Neuronal stem cell (in vitro differentiated cells): ENCODE measurements around the gene RIPK3.
A peak's percentile ranks its signal among the peaks of the same experiment; 100 is the strongest.

Experiments
- DNase-seq: peaks from one replicate; pipeline ENCODE4 v3.0.0-alpha.2; 2013; ENCODE audit warnings: low spot score
- H2AFZ ChIP-seq: one replicate; pipeline ENCODE4 v1.6.1; 2013; ENCODE audit warnings: mild to moderate bottlenecking, low read length, inconsistent platforms
- H2AK5ac ChIP-seq: 2 replicates; pipeline ENCODE4 v1.6.1; 2013; ENCODE audit warnings: low read depth, mild to moderate bottlenecking, inconsistent platforms, low read length, moderate library complexity, mixed read lengths
- H2BK120ac ChIP-seq: 2 replicates; pipeline ENCODE4 v1.6.1; 2013; ENCODE audit warnings: low read depth, mild to moderate bottlenecking, inconsistent platforms, low read length, moderate library complexity, mixed read lengths
- H2BK12ac ChIP-seq: one replicate; pipeline ENCODE4 v1.6.1; 2013; ENCODE audit warnings: low read length, inconsistent platforms
- H2BK15ac ChIP-seq: 2 replicates; pipeline ENCODE4 v1.6.1; 2013; ENCODE audit warnings: mild to moderate bottlenecking, low read length, inconsistent platforms, mixed read lengths
- H2BK5ac ChIP-seq: one replicate; pipeline ENCODE4 v1.6.1; 2013; ENCODE audit warnings: inconsistent platforms, mild to moderate bottlenecking, low read length, moderate library complexity
- H3K14ac ChIP-seq: one replicate; pipeline ENCODE4 v1.6.1; 2013; ENCODE audit warnings: low read length, inconsistent platforms
- H3K18ac ChIP-seq: 2 replicates; pipeline ENCODE4 v1.6.1; 2013; ENCODE audit warnings: low read length, inconsistent platforms
- H3K23ac ChIP-seq: 2 replicates; pipeline ENCODE4 v1.6.1; 2013; ENCODE audit warnings: low read depth, mild to moderate bottlenecking, mixed read lengths, low read length, inconsistent platforms; ENCODE audit not compliant: poor library complexity
- H3K27ac ChIP-seq: replicated peaks from 3 replicates; pipeline ENCODE4 v1.5.1; 2013; ENCODE audit warnings: low read length, inconsistent platforms
- H3K27me3 ChIP-seq, 3 experiments: 2 replicates each; pipeline ENCODE4 v1.6.1; 2013; ENCODE audit warnings: low read length in 3 of 3, mild to moderate bottlenecking in 2 of 3, inconsistent platforms in 1 of 3, low read depth in 1 of 3, mixed read lengths in 1 of 3, moderate library complexity in 1 of 3; ENCODE audit not compliant: control insufficient read depth in 3 of 3, insufficient read depth in 3 of 3
- H3K36me3 ChIP-seq, 2 donors: replicated peaks in 1 of 2; 2 replicates each; pipeline ENCODE4 v1.6.1; 2013; ENCODE audit warnings: low read length in 2 of 2; ENCODE audit not compliant: control insufficient read depth in 2 of 2, insufficient read depth in 2 of 2
- H3K4ac ChIP-seq: 2 replicates; pipeline ENCODE4 v1.6.1; 2013; ENCODE audit warnings: inconsistent platforms, mild to moderate bottlenecking, low read length, moderate library complexity
- H3K4me1 ChIP-seq, 2 donors: 1 replicate in 1 of 2; 2 replicates in 1 of 2; pipeline ENCODE4 v1.6.1; 2013; ENCODE audit warnings: low read length in 2 of 2, low read depth in 1 of 2; ENCODE audit not compliant: control insufficient read depth in 2 of 2, insufficient read depth in 1 of 2
- H3K4me2 ChIP-seq: one replicate; pipeline ENCODE4 v1.6.1; 2013; ENCODE audit warnings: mild to moderate bottlenecking, low read length, inconsistent platforms; ENCODE audit not compliant: insufficient read depth, poor library complexity, severe bottlenecking
- H3K4me3 ChIP-seq, 2 donors: 2 replicates each; pipeline ENCODE4 v1.5.1; 2013; ENCODE audit warnings: low read length in 2 of 2, mild to moderate bottlenecking in 2 of 2, inconsistent platforms in 1 of 2, moderate library complexity in 1 of 2
- H3K79me1 ChIP-seq: one replicate; pipeline ENCODE4 v1.6.1; 2013; ENCODE audit warnings: low read depth, mild to moderate bottlenecking, inconsistent platforms, low read length, moderate library complexity
- H3K9ac ChIP-seq: one replicate; pipeline ENCODE4 v1.6.1; 2013; ENCODE audit warnings: mild to moderate bottlenecking, low read depth, low read length, inconsistent platforms; ENCODE audit not compliant: poor library complexity
- H3K9me3 ChIP-seq, 2 donors: replicated peaks in 1 of 2; 2 replicates each; pipeline versions ENCODE3 to v1.6.1; 2013; ENCODE audit warnings: low read length in 2 of 2, mild to moderate bottlenecking in 2 of 2, inconsistent platforms in 1 of 2, low read depth in 1 of 2, mixed read lengths in 1 of 2, moderate library complexity in 1 of 2; ENCODE audit not compliant: control insufficient read depth in 2 of 2, insufficient read depth in 1 of 2
- H4K8ac ChIP-seq: one replicate; pipeline ENCODE4 v1.6.1; 2013; ENCODE audit warnings: low read depth, mild to moderate bottlenecking, inconsistent platforms, low read length, moderate library complexity
- H4K91ac ChIP-seq: one replicate; pipeline ENCODE4 v1.6.1; 2013; ENCODE audit warnings: low read length, low read depth, mild to moderate bottlenecking, inconsistent platforms; ENCODE audit not compliant: poor library complexity
- WGBS, 2 donors: extraction: QIAGEN DNeasy Blood & Tissue Kit; methylation state at CpG; one replicate each; pipeline ENCODE4 v1.1.7; 2013; ENCODE audit warnings: missing lambda C conversion rate in 2 of 2, mixed read lengths in 1 of 2; ENCODE audit not compliant: insufficient read length in 2 of 2, insufficient replicate concordance in 1 of 2; ENCODE audit errors: extremely low coverage in 2 of 2; 5-methylcytosine and 5-hydroxymethylcytosine counted together

RIPK3 gene

GRCh38 chr14:24292118-24292807, 47.5 kb downstream of the RIPK3 start:
- no peak overlapping the region for H3K18ac ChIP-seq
- no peak overlapping the region for H2BK5ac ChIP-seq
- H2BK120ac ChIP-seq, result no peak overlapping the region
- no peak for DNase-seq
- H3K4me2 ChIP-seq, result no peak overlapping the region
- H4K8ac ChIP-seq, result no peak overlapping the region
- no peak overlapping the region for H3K27ac ChIP-seq
- peak overlapping the region; percentile 32 for H3K9ac ChIP-seq
- no peak overlapping the region for H3K14ac ChIP-seq
- no peak overlapping the region for H3K4ac ChIP-seq
- H3K4me3 ChIP-seq, result no peak overlapping the region
- peaks cover 25 to 56% of the 10 kb centered on the region in 2 donors for H3K36me3 ChIP-seq
- H3K4me1 ChIP-seq, result peaks cover 0 to 1% of the 10 kb centered on the region in 2 donors
- WGBS, 2 donors, result no CpG with 5 or more reads among the region's 11 CpGs
- H3K79me1 ChIP-seq, result no peaks in the 10 kb centered on the region
- H2BK15ac ChIP-seq, result no peak overlapping the region
- no peaks in the 10 kb centered on the region for H3K9me3 ChIP-seq
- H2AK5ac ChIP-seq, result no peak overlapping the region
- peak overlapping the region; percentile 58 for H3K23ac ChIP-seq
- H3K27me3 ChIP-seq, result no peaks in the 10 kb centered on the region
- no peak overlapping the region for H2AFZ ChIP-seq
- H2BK12ac ChIP-seq, result no peak overlapping the region
- H4K91ac ChIP-seq, result no peak overlapping the region

GRCh38 chr14:24291446-24292117, 48.2 kb downstream of the RIPK3 start:
- no peak overlapping the region for H2AK5ac ChIP-seq
- H3K27ac ChIP-seq, result no peak overlapping the region
- no CpG with 5 or more reads among the region's 3 CpGs for WGBS, 2 donors
- H3K18ac ChIP-seq, result no peak overlapping the region
- no peak overlapping the region for H3K4me2 ChIP-seq
- H2BK5ac ChIP-seq, result peak overlapping the region; percentile 57
- H2BK15ac ChIP-seq, result no peak overlapping the region
- H3K9ac ChIP-seq, result no peak overlapping the region
- H3K79me1 ChIP-seq, result no peaks in the 10 kb centered on the region
- no peak overlapping the region for H3K14ac ChIP-seq
- H3K27me3 ChIP-seq, result no peaks in the 10 kb centered on the region
- no peak overlapping the region for H3K4me3 ChIP-seq
- no peak for DNase-seq
- H4K91ac ChIP-seq, result no peak overlapping the region
- H3K23ac ChIP-seq, result no peak overlapping the region
- no peak overlapping the region for H2BK12ac ChIP-seq
- no peak overlapping the region for H2AFZ ChIP-seq
- no peak overlapping the region for H4K8ac ChIP-seq
- peaks cover 25 to 56% of the 10 kb centered on the region in 2 donors for H3K36me3 ChIP-seq
- no peak overlapping the region for H2BK120ac ChIP-seq
- H3K9me3 ChIP-seq, result no peaks in the 10 kb centered on the region
- no peaks in the 10 kb centered on the region for H3K4me1 ChIP-seq
- H3K4ac ChIP-seq, result no peak overlapping the region

GRCh38 chr14:24290746-24291145, 49.0 kb downstream of the RIPK3 start:
- Histone ChIP-seq H4K91ac (no peak overlapping the region), H3K14ac (no peak overlapping the region), H2BK15ac (no peak overlapping the region), H3K79me1 (no peaks in the 10 kb centered on the region), H2BK12ac (no peak overlapping the region), H3K9me3 (no peaks in the 10 kb centered on the region), H3K4me3 (no peak overlapping the region), H2BK120ac (no peak overlapping the region), H3K27ac (no peak overlapping the region), H3K4me1 (no peaks in the 10 kb centered on the region), H4K8ac (no peak overlapping the region), H2BK5ac (peak overlapping the region; percentile 57), H2AK5ac (no peak overlapping the region), H3K9ac (no peak overlapping the region), H3K27me3 (no peaks in the 10 kb centered on the region), H2AFZ (no peak overlapping the region), H3K36me3 (peaks cover 20 to 47% of the 10 kb centered on the region in 2 donors), H3K18ac (no peak overlapping the region), H3K23ac (peak overlapping the region; percentile 49), H3K4me2 (no peak overlapping the region), H3K4ac (no peak overlapping the region)
- WGBS, 2 donors, result no CpG with 5 or more reads among the region's 9 CpGs
- no peak for DNase-seq

GRCh38 chr14:24289649-24290280, 50.0 kb downstream of the RIPK3 start:
- no peak for DNase-seq
- no peak overlapping the region for H2AFZ ChIP-seq
- no CpG with 5 or more reads among the region's 6 CpGs for WGBS, 2 donors

More at GRCh38 chr14:24289649-24290280, 50.0 kb downstream of the RIPK3 start:
- H2BK15ac ChIP-seq, result no peak overlapping the region
- peaks cover 19 to 38% of the 10 kb centered on the region in 2 donors for H3K36me3 ChIP-seq
- no peak overlapping the region for H3K4me2 ChIP-seq
- no peak overlapping the region for H2BK5ac ChIP-seq
- no peak overlapping the region for H2BK120ac ChIP-seq
- peaks cover 0 to 2% of the 10 kb centered on the region in 2 donors for H3K4me1 ChIP-seq
- H3K14ac ChIP-seq, result no peak overlapping the region
- H3K9me3 ChIP-seq, result no peaks in the 10 kb centered on the region
- H3K4ac ChIP-seq, result no peak overlapping the region
- H3K27me3 ChIP-seq, result no peaks in the 10 kb centered on the region
- no peak overlapping the region for H2BK12ac ChIP-seq
- H3K18ac ChIP-seq, result no peak overlapping the region
- no peaks in the 10 kb centered on the region for H3K79me1 ChIP-seq
- H3K4me3 ChIP-seq, result no peak overlapping the region
- H3K23ac ChIP-seq, result no peak overlapping the region
- H2AK5ac ChIP-seq, result no peak overlapping the region
- H4K8ac ChIP-seq, result no peak overlapping the region
- no peak overlapping the region for H3K27ac ChIP-seq
- no peak overlapping the region for H4K91ac ChIP-seq
- H3K9ac ChIP-seq, result no peak overlapping the region
